Neural cell (in vitro differentiated cells): ENCODE measurements around the gene MSI2. TPM values are rescaled to one million over a fixed set of nuclear protein-coding genes. Genes with fewer than 3 reads are reported as not detected.

ENCODE experiments used
- H2AFZ ChIP-seq: fragments of 200-600, 300-800 bp; sonication (generic), shearing (Covaris generic); 2 replicates; pipeline ENCODE4 v1.6.0; 2014; ENCODE audit warnings: low read depth, mild to moderate bottlenecking, antibody characterized with exemption, low read length, moderate library complexity
- H3F3A ChIP-seq: fragments of 200-600 bp; shearing (Covaris generic); 2 replicates; pipeline ENCODE4 v1.6.1; 2016; ENCODE audit warnings: mild to moderate bottlenecking, moderate library complexity, mixed read lengths, antibody characterized with exemption, low read length; ENCODE audit not compliant: insufficient read depth, poor library complexity, severe bottlenecking
- H3K27ac ChIP-seq: fragments of 200-600, 300-800 bp; sonication (generic), shearing (Covaris generic); 2 replicates; pipeline ENCODE4 v1.5.1; 2014; ENCODE audit warnings: mild to moderate bottlenecking, low read length, moderate library complexity
- H3K27me3 ChIP-seq: fragments of 300-800, 200-600 bp; sonication (generic), shearing (Covaris generic); 2 replicates; pipeline ENCODE4 v1.6.0; 2014; ENCODE audit warnings: mild to moderate bottlenecking, low read depth, low read length, moderate library complexity; ENCODE audit not compliant: insufficient read depth
- H3K36me3 ChIP-seq: fragments of 300-800, 200-600 bp; sonication (generic), shearing (Covaris generic); 2 replicates; pipeline ENCODE4 v1.5.1; 2014; ENCODE audit warnings: mild to moderate bottlenecking, antibody characterized with exemption, low read length, moderate library complexity; ENCODE audit not compliant: insufficient read depth
- H3K4me2 ChIP-seq: fragments of 300-800, 200-600 bp; sonication (generic), shearing (Covaris generic); 2 replicates; pipeline ENCODE4 v1.6.0; 2014; ENCODE audit warnings: mild to moderate bottlenecking, low read length
- H3K4me3 ChIP-seq: fragments of 300-800, 200-600 bp; sonication (generic), shearing (Covaris generic); 2 replicates; pipeline ENCODE4 v1.5.1; 2014; ENCODE audit warnings: mild to moderate bottlenecking, low read length, moderate library complexity
- H3K79me2 ChIP-seq: fragments of 200-600 bp; shearing (Covaris generic); replicated peaks from 2 replicates; pipeline ENCODE4 v1.6.0; 2014; ENCODE audit warnings: mild to moderate bottlenecking, low read length, moderate library complexity; ENCODE audit not compliant: insufficient read depth
- H3K9ac ChIP-seq: fragments of 300-800, 200-600 bp; sonication (generic), shearing (Covaris generic); 2 replicates; pipeline ENCODE4 v1.6.1; 2016; ENCODE audit warnings: mild to moderate bottlenecking, low read length, mixed read lengths
- H3K9me2 ChIP-seq: fragments of 200-600 bp; shearing (Covaris generic); 2 replicates; pipeline ENCODE4 v1.6.1; 2016; ENCODE audit warnings: mild to moderate bottlenecking, low read length, mixed read lengths; ENCODE audit not compliant: insufficient read depth
- H3K9me3 ChIP-seq: fragments of 200-600, 300-800 bp; sonication (generic), shearing (Covaris generic); 2 replicates; pipeline ENCODE4 v1.6.1; 2016; ENCODE audit warnings: mild to moderate bottlenecking, mixed run types, low read length, moderate library complexity, mixed read lengths
- H4K20me1 ChIP-seq: fragments of 200-600 bp; shearing (Covaris generic); 2 replicates; pipeline ENCODE4 v1.6.1; 2016; ENCODE audit warnings: mild to moderate bottlenecking, mixed run types; ENCODE audit not compliant: insufficient read depth
- EP300 ChIP-seq: fragments of 450-650 bp; conservative IDR thresholded peaks from 2 replicates; pipeline ENCODE4 v1.6.1; 2014; ENCODE audit warnings: antibody characterized with exemption, mild to moderate bottlenecking, moderate library complexity; ENCODE audit not compliant: poor library complexity, severe bottlenecking
- EZH2 ChIP-seq: fragments of 200-600, 300-800 bp; shearing (Covaris generic), sonication (generic); IDR thresholded peaks from 2 replicates; pipeline ENCODE4 v1.6.1; 2014; ENCODE audit warnings: antibody characterized with exemption, low read length, borderline replicate concordance, mild to moderate bottlenecking; ENCODE audit not compliant: insufficient read depth, poor library complexity, severe bottlenecking
- MXI1 ChIP-seq: fragments of 450-650 bp; conservative IDR thresholded peaks from 2 replicates; pipeline ENCODE4 v1.6.1; 2014; ENCODE audit warnings: antibody characterized with exemption, mild to moderate bottlenecking; ENCODE audit not compliant: poor library complexity, severe bottlenecking
- POLR2AphosphoS5 ChIP-seq: IDR thresholded peaks from 2 replicates; pipeline ENCODE4 v1.6.1; 2012
- RAD21 ChIP-seq: fragments of 450-650 bp; conservative IDR thresholded peaks from 2 replicates; pipeline ENCODE4 v1.6.1; 2014; ENCODE audit warnings: antibody characterized with exemption, mild to moderate bottlenecking, moderate library complexity
- REST ChIP-seq: IDR thresholded peaks from 2 replicates; pipeline ENCODE4 v1.6.1; 2012; ENCODE audit warnings: borderline replicate concordance
- SMC3 ChIP-seq: fragments of 450-650 bp; conservative IDR thresholded peaks from 2 replicates; pipeline ENCODE4 v1.6.1; 2014; ENCODE audit warnings: antibody characterized with exemption, mild to moderate bottlenecking, moderate library complexity; ENCODE audit not compliant: poor library complexity
- TAF1 ChIP-seq: IDR thresholded peaks from 2 replicates; pipeline ENCODE4 v1.6.1; 2012; ENCODE audit warnings: low read depth
- polyA plus RNA-seq: library from polyadenylated mRNA; depleted of rRNA; stranded (reverse); fragments of >200 nt; gene quantifications from 2 replicates; pipeline ENCODE4 v1.2.3, GENCODE V29; 2014
- TF ChIP-seq, protein P1 (sequence below): fragments of 450-650 bp; IDR thresholded peaks from 2 replicates; pipeline ENCODE4 v1.5.1; 2014; ENCODE audit warnings: antibody characterized with exemption, mild to moderate bottlenecking, moderate library complexity; ENCODE audit not compliant: poor library complexity, severe bottlenecking

The MSI2 gene
- polyA plus RNA-seq, 1 donor from 2014 or later = 61.4 TPM

- Histone ChIP-seq H3K27me3 (no peaks in the 10 kb centered on the region), H3K9ac (no peak overlapping the region), H3K9me2 (no peaks in the 10 kb centered on the region), H3K9me3 (no peaks in the 10 kb centered on the region), H3K79me2 (peaks cover 17% of the 10 kb centered on the region), H3K4me2 (no peak overlapping the region), H3F3A (no peaks in the 10 kb centered on the region), H3K27ac (no peak overlapping the region), H2AFZ (no peak overlapping the region), H3K4me3 (no peak overlapping the region), H4K20me1 (no peaks in the 10 kb centered on the region), H3K36me3 (no peaks in the 10 kb centered on the region)
- TF ChIP-seq EP300 = no peak
- TF ChIP-seq, protein P1, sequence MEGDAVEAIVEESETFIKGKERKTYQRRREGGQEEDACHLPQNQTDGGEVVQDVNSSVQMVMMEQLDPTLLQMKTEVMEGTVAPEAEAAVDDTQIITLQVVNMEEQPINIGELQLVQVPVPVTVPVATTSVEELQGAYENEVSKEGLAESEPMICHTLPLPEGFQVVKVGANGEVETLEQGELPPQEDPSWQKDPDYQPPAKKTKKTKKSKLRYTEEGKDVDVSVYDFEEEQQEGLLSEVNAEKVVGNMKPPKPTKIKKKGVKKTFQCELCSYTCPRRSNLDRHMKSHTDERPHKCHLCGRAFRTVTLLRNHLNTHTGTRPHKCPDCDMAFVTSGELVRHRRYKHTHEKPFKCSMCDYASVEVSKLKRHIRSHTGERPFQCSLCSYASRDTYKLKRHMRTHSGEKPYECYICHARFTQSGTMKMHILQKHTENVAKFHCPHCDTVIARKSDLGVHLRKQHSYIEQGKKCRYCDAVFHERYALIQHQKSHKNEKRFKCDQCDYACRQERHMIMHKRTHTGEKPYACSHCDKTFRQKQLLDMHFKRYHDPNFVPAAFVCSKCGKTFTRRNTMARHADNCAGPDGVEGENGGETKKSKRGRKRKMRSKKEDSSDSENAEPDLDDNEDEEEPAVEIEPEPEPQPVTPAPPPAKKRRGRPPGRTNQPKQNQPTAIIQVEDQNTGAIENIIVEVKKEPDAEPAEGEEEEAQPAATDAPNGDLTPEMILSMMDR = no peak
- no peak for TF ChIP-seq TAF1
- no peak for TF ChIP-seq REST
Measured at GRCh38 chr17:57375770-57376225, 119.5 kb downstream of the MSI2 start.

GRCh38 chr17:57377094-57377493 is 120.8 kb downstream of the MSI2 start:
- H3K4me2 ChIP-seq = no peak overlapping the region
- H3K36me3 ChIP-seq = no peaks in the 10 kb centered on the region
- no peaks in the 10 kb centered on the region for H3K27me3 ChIP-seq
- no peak for TF ChIP-seq TAF1
- TF ChIP-seq RAD21 = no peak
- TF ChIP-seq EZH2 = no peak
- no peak for TF ChIP-seq SMC3
- no peak for TF ChIP-seq MXI1
- TF ChIP-seq EP300 = no peak
- TF ChIP-seq, protein P1 = no peak
- no peak for TF ChIP-seq POLR2AphosphoS5
- no peak for TF ChIP-seq REST
- H3K4me3 ChIP-seq = no peak overlapping the region
- no peaks in the 10 kb centered on the region for H3F3A ChIP-seq
- H3K79me2 ChIP-seq = peaks cover 19% of the 10 kb centered on the region
- no peaks in the 10 kb centered on the region for H4K20me1 ChIP-seq
- no peak overlapping the region for H2AFZ ChIP-seq
- no peak overlapping the region for H3K27ac ChIP-seq
- no peaks in the 10 kb centered on the region for H3K9me2 ChIP-seq
- no peaks in the 10 kb centered on the region for H3K9me3 ChIP-seq
- H3K9ac ChIP-seq = no peak overlapping the region
